Neural cell (in vitro differentiated cells): ENCODE data around the gene DUSP18. TPM values are rescaled to one million over a fixed set of nuclear protein-coding genes. Genes with fewer than 3 reads are reported as not detected.

ENCODE experiments used
- H2AFZ ChIP-seq: fragments of 200-600, 300-800 bp; sonication (generic), shearing (Covaris generic); 2 replicates; pipeline ENCODE4 v1.6.0; 2014; ENCODE audit warnings: low read depth, mild to moderate bottlenecking, antibody characterized with exemption, low read length, moderate library complexity
- H3F3A ChIP-seq: fragments of 200-600 bp; shearing (Covaris generic); 2 replicates; pipeline ENCODE4 v1.6.1; 2016; ENCODE audit warnings: mild to moderate bottlenecking, moderate library complexity, mixed read lengths, antibody characterized with exemption, low read length; ENCODE audit not compliant: insufficient read depth, poor library complexity, severe bottlenecking
- H3K27ac ChIP-seq: fragments of 200-600, 300-800 bp; sonication (generic), shearing (Covaris generic); 2 replicates; pipeline ENCODE4 v1.5.1; 2014; ENCODE audit warnings: mild to moderate bottlenecking, low read length, moderate library complexity
- H3K27me3 ChIP-seq: fragments of 300-800, 200-600 bp; sonication (generic), shearing (Covaris generic); 2 replicates; pipeline ENCODE4 v1.6.0; 2014; ENCODE audit warnings: mild to moderate bottlenecking, low read depth, low read length, moderate library complexity; ENCODE audit not compliant: insufficient read depth
- H3K36me3 ChIP-seq: fragments of 300-800, 200-600 bp; sonication (generic), shearing (Covaris generic); 2 replicates; pipeline ENCODE4 v1.5.1; 2014; ENCODE audit warnings: mild to moderate bottlenecking, antibody characterized with exemption, low read length, moderate library complexity; ENCODE audit not compliant: insufficient read depth
- H3K4me2 ChIP-seq: fragments of 300-800, 200-600 bp; sonication (generic), shearing (Covaris generic); 2 replicates; pipeline ENCODE4 v1.6.0; 2014; ENCODE audit warnings: mild to moderate bottlenecking, low read length
- H3K4me3 ChIP-seq: fragments of 300-800, 200-600 bp; sonication (generic), shearing (Covaris generic); 2 replicates; pipeline ENCODE4 v1.5.1; 2014; ENCODE audit warnings: mild to moderate bottlenecking, low read length, moderate library complexity
- H3K79me2 ChIP-seq: fragments of 200-600 bp; shearing (Covaris generic); replicated peaks from 2 replicates; pipeline ENCODE4 v1.6.0; 2014; ENCODE audit warnings: mild to moderate bottlenecking, low read length, moderate library complexity; ENCODE audit not compliant: insufficient read depth
- H3K9ac ChIP-seq: fragments of 300-800, 200-600 bp; sonication (generic), shearing (Covaris generic); 2 replicates; pipeline ENCODE4 v1.6.1; 2016; ENCODE audit warnings: mild to moderate bottlenecking, low read length, mixed read lengths
- H3K9me2 ChIP-seq: fragments of 200-600 bp; shearing (Covaris generic); 2 replicates; pipeline ENCODE4 v1.6.1; 2016; ENCODE audit warnings: mild to moderate bottlenecking, low read length, mixed read lengths; ENCODE audit not compliant: insufficient read depth
- H3K9me3 ChIP-seq: fragments of 200-600, 300-800 bp; sonication (generic), shearing (Covaris generic); 2 replicates; pipeline ENCODE4 v1.6.1; 2016; ENCODE audit warnings: mild to moderate bottlenecking, mixed run types, low read length, moderate library complexity, mixed read lengths
- H4K20me1 ChIP-seq: fragments of 200-600 bp; shearing (Covaris generic); 2 replicates; pipeline ENCODE4 v1.6.1; 2016; ENCODE audit warnings: mild to moderate bottlenecking, mixed run types; ENCODE audit not compliant: insufficient read depth
- CTCF ChIP-seq: fragments of 450-650 bp; IDR thresholded peaks from 2 replicates; pipeline ENCODE4 v1.5.1; 2014; ENCODE audit warnings: antibody characterized with exemption, mild to moderate bottlenecking, moderate library complexity; ENCODE audit not compliant: poor library complexity, severe bottlenecking
- EP300 ChIP-seq: fragments of 450-650 bp; conservative IDR thresholded peaks from 2 replicates; pipeline ENCODE4 v1.6.1; 2014; ENCODE audit warnings: antibody characterized with exemption, mild to moderate bottlenecking, moderate library complexity; ENCODE audit not compliant: poor library complexity, severe bottlenecking
- EZH2 ChIP-seq: fragments of 200-600, 300-800 bp; shearing (Covaris generic), sonication (generic); IDR thresholded peaks from 2 replicates; pipeline ENCODE4 v1.6.1; 2014; ENCODE audit warnings: antibody characterized with exemption, low read length, borderline replicate concordance, mild to moderate bottlenecking; ENCODE audit not compliant: insufficient read depth, poor library complexity, severe bottlenecking
- MXI1 ChIP-seq: fragments of 450-650 bp; conservative IDR thresholded peaks from 2 replicates; pipeline ENCODE4 v1.6.1; 2014; ENCODE audit warnings: antibody characterized with exemption, mild to moderate bottlenecking; ENCODE audit not compliant: poor library complexity, severe bottlenecking
- POLR2AphosphoS5 ChIP-seq: IDR thresholded peaks from 2 replicates; pipeline ENCODE4 v1.6.1; 2012
- RAD21 ChIP-seq: fragments of 450-650 bp; conservative IDR thresholded peaks from 2 replicates; pipeline ENCODE4 v1.6.1; 2014; ENCODE audit warnings: antibody characterized with exemption, mild to moderate bottlenecking, moderate library complexity
- REST ChIP-seq: IDR thresholded peaks from 2 replicates; pipeline ENCODE4 v1.6.1; 2012; ENCODE audit warnings: borderline replicate concordance
- SMC3 ChIP-seq: fragments of 450-650 bp; conservative IDR thresholded peaks from 2 replicates; pipeline ENCODE4 v1.6.1; 2014; ENCODE audit warnings: antibody characterized with exemption, mild to moderate bottlenecking, moderate library complexity; ENCODE audit not compliant: poor library complexity
- TAF1 ChIP-seq: IDR thresholded peaks from 2 replicates; pipeline ENCODE4 v1.6.1; 2012; ENCODE audit warnings: low read depth
- polyA plus RNA-seq: library from polyadenylated mRNA; depleted of rRNA; stranded (reverse); fragments of >200 nt; gene quantifications from 2 replicates; pipeline ENCODE4 v1.2.3, GENCODE V29; 2014

Gene DUSP18
- polyA plus RNA-seq, 1 donor from 2014 or later: 18.6 TPM

DNA sequence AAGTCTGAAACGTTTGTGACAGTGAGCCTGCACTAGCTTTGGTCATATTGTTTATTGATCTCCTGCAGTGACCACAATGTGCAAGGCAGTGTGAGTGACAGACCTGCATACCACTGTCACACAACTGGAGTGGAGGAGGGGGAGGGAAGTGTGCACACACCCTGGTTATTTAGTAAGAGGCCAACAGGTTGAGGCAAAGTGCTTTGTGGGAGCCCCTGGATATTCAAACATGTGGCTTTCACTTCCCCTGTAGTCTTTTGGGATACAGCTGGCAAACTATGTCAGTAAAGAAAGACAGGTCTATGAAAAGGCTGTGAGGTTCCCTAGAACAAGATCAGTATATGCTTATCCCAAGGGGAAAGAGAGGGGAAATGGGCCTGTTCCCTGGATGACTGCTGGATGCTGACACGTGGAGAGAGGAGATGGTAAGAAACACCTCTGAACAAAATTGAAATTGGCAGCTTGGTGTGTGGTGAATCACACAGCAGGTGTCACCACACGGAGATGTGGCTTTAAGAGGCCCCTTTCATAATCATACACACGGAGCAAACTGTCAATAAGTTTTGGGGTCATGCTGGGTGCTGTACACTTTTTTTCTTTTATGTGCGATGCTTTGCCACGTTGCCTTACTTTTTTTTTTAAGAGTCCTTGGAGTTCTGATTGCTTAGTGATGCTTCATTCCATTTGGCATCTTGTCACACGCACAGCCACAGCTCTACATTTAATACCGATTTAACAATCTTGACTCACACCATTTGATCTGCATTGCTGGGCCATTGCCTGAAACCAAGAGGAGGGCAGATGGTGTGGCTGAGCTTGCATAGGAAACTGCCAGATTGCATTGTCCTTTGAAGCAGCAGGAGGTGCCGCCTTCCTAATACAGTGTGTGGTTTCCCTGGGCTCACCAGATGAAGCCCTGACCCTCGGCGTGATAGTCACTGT, 38.3 kb upstream of the DUSP18 start:
- Histone ChIP-seq H2AFZ (no peak overlapping the region), H4K20me1 (no peaks in the 10 kb centered on the region), H3K9me2 (no peaks in the 10 kb centered on the region), H3K27ac (no peak overlapping the region), H3K4me2 (no peak overlapping the region), H3F3A (no peaks in the 10 kb centered on the region), H3K79me2 (no peaks in the 10 kb centered on the region), H3K4me3 (no peak overlapping the region), H3K9me3 (no peaks in the 10 kb centered on the region), H3K27me3 (no peaks in the 10 kb centered on the region), H3K9ac (no peak overlapping the region), H3K36me3 (no peaks in the 10 kb centered on the region)
- TF ChIP-seq EZH2 (no peak), RAD21 (no peak), POLR2AphosphoS5 (no peak), EP300 (no peak), SMC3 (no peak), REST (no peak), MXI1 (no peak), TAF1 (no peak), CTCF (no peak)

GRCh38 chr22:30704978-30705377, 37.3 kb upstream of the DUSP18 start:
- Histone ChIP-seq H2AFZ (no peak overlapping the region), H3K9ac (no peak overlapping the region), H3K9me2 (no peaks in the 10 kb centered on the region), H3K4me3 (no peak overlapping the region), H3K4me2 (no peak overlapping the region), H3K79me2 (no peaks in the 10 kb centered on the region), H3K9me3 (no peaks in the 10 kb centered on the region), H3K36me3 (no peaks in the 10 kb centered on the region), H3F3A (no peaks in the 10 kb centered on the region), H3K27me3 (no peaks in the 10 kb centered on the region), H3K27ac (no peak overlapping the region), H4K20me1 (no peaks in the 10 kb centered on the region)
- TF ChIP-seq EP300 (no peak), MXI1 (no peak), POLR2AphosphoS5 (no peak), EZH2 (no peak), REST (no peak), TAF1 (no peak), CTCF (no peak), RAD21 (no peak), SMC3 (no peak)
